Measurements from ENCODE around the gene ZBED3.

DNA sequence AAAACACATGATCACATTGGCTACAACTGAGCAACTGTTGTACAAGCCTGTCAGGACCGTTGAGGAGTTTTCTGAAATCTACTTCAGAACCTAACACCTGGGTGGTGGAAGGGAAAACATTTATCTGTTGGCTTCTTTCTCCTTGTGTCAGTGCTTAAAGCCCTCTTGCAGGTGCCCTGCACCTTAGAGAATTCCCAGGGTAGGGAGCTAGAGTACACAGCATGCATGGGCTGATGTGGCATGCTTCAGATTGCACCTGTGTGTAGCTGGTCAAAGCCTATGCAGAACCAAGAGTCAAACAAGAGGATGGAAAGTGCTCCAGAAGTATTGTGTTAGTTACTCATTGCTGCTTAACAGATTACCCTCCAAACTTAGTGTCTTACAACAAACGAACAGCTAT is 33.6 kb upstream of the ZBED3 start:
- TF ChIP-seq POLR2A (IDR thresholded peaks at IDR 0.05; ENCODE audit: low read length) (no peak), GATA1 (IDR thresholded peaks at IDR 0.05; ENCODE audit: low read depth, low read length) (no peak)
